Measurements from ENCODE around the gene MEF2D.

The MEF2D gene

DNA sequence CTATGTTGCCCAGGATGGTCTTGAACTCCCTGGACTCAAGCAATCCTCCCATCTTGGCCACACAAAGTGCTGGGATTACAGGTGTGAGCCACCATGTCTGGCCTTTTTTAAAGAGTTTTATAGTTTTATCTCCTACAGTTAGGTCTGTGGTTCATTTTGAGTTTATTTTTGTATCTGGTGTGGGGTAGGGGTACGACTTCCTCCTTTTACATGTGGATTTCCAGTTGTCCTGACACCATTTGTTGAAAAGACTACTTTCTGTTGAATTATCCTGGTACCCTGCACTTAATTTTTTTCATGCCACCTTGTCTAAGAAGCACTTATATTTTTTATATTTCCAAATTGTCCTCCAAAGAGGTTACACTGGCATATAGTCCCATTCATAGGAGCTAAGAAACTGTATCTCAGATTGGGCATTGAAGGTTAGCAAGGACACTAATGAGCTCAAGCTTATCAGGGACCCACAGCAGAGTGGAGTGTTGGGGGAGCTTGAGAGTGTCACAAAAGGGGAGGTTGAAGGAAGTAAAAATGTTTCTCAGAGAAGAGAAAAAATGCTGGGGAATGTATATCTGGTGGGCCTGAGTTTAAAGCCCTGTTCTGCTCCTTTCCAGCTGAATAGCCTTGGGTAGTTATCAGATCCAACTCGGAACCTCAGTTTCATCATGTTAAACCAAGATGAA, 23.4 kb upstream of the MEF2D start:
- no peak for DNase-seq

- DNase-seq = no peak
Measured at GRCh38 chr1:156522443-156522970, 21.9 kb upstream of the MEF2D start.

DNA sequence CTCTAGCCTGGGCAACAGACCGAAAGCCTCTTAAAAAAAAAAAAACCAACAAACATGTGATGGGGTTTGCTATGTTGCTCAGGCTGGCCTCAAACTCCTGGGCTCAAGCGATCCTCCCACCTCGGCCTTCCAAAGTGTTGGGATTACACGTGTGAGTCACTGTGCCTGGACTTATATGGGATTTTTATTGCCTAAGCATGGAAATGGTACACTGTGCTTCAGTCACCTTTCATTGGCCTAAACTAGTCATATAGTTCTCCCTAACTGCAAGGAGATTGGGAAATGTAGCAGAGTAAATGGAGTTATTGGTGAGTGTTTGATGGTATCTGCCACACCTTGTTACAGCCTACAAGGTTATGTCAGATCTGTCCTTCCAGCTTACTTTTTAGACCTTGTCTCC, 17.2 kb upstream of the MEF2D start:
- DNase-seq = no peak

DNA sequence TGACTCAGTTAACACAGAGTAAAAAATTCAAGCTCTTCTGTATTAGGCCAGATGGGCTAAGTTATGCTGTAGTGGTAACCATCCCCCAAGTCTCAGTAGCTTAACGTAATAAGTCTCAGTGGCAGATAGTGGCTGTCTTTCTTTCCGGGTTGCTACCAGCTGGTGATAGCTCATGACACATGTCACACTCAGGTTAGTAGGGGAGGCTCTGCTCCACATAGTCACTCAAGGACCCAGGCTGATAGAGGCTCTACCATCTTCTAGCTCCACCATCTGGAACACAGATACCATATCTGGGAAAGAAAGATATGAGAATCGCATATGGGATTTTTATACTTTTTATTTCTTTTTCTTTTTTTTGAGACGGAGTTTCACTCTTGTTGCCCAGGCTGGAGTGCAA, 16.2 kb upstream of the MEF2D start:
- DNase-seq = no peak

DNA sequence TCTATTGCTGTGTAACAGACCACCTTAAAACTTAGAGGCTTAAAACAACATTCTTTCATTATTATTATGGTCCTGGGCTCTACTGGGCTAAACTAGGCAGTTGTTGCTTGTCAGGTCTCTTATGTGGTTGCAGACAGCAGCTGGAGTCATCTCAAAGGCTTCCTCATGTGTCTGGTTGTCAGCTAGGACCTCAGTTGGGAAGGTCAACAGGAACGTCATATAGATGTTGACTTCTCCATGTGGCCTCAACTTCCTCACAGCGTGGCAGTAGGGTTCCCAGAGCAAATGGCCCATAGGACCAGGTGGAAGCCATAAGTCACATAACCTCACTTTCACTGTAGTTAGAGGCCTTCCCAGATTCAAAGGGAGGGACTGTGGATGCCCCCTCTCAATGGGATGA, 15.4 kb upstream of the MEF2D start:
- DNase-seq = no peak

DNA sequence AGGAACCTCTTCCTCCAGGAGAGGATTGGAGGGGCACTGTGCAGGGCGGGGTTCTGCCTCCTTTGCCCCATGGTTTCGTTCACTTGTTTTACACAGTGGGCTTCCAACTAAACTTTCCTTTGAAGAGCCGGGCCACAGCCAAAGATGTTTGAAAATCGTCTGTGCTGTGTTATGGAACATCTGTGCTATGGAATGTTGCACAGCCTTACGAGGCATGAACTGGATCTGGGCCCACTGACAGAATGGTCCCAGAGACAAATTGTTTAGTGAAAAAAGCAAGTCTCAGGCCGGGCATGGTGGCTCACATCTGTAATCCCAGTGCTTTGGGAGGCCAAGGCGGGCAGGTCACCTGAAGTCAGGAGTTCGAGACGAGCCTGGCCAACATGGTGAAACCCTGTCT, 12.6 kb upstream of the MEF2D start:
- no peak for DNase-seq

- DNase-seq = no peak
Measured at GRCh38 chr1:156511644-156512043, 11.1 kb upstream of the MEF2D start.

GRCh38 chr1:156510709-156511108, 10.1 kb upstream of the MEF2D start:
- no peak for DNase-seq

DNA sequence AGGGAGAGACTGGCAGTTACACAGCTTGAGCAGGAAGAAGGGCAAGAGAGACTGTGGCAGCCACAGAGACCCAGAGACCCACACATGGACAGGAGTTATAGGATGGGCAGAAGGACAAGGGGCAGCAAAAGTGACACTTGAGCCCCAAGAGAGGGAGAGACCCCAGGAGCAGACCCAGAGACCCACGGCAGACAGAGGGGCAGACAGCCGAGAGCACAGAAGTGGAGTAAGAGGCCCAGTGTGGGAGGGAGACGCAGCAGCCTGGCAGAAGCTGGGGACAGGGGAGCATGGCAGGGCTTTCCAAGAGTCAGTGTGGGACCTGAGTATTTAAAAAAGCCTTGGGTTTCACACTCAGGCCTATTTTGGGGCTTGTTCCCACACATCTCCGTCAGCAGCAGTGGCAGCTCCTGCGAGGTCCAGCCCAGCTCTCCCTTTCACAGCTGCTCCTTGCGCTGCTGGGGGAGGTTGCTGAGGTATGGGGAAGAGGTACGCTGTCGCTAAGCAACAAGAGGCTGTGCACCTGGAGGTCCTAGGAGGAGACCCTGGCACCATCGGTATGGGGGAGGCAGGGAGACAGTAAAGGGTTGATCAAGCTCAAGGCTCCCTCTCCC, 9.0 kb upstream of the MEF2D start:
- DNase-seq = no peak

DNA sequence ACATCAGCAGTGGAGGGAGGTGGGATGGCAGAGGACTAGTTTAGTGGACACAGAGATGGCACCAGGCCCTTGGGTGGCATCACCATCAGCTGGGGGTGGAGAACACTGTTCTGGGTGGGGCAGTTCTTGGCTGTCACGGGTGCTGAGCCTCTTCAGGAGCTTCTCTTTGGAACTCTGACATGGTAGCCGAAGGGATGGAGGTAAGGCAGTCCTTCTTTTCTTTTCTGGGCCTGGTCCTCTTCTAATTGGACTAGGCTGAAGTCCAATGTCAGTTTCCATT, 8.3 kb upstream of the MEF2D start:
- DNase-seq = no peak

- DNase-seq = no peak
Measured at GRCh38 chr1:156508205-156508954, 7.8 kb upstream of the MEF2D start.

DNA sequence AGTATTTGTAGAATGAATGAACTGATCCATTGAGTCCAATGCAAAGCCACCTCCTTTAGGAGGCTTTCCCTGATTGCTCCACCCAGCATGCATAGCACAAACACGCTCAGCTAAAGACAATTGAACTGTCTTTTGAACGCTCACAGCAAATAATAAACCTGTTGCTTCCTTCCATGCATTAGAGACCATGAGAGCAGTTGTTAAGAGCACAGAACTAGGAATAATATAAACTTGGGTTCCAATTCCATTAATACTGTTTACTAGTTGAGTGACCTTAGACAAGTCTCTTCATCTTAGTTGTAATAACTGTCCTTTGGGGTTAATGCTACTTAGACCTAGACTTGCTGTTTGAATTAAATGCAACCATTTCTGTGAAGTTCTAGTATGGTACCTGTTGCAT, 5.9 kb upstream of the MEF2D start:
- no peak for DNase-seq

GRCh38 chr1:156505679-156506298, 5.2 kb upstream of the MEF2D start:
- no peak for DNase-seq

- peak; percentile 97 for DNase-seq
Measured at GRCh38 chr1:156504821-156505678, 4.5 kb upstream of the MEF2D start.

- peak; percentile 86 for DNase-seq
Measured at GRCh38 chr1:156504438-156504813, 3.9 kb upstream of the MEF2D start.

- DNase-seq = no peak
Measured at GRCh38 chr1:156503698-156504437, 3.3 kb upstream of the MEF2D start.

DNA sequence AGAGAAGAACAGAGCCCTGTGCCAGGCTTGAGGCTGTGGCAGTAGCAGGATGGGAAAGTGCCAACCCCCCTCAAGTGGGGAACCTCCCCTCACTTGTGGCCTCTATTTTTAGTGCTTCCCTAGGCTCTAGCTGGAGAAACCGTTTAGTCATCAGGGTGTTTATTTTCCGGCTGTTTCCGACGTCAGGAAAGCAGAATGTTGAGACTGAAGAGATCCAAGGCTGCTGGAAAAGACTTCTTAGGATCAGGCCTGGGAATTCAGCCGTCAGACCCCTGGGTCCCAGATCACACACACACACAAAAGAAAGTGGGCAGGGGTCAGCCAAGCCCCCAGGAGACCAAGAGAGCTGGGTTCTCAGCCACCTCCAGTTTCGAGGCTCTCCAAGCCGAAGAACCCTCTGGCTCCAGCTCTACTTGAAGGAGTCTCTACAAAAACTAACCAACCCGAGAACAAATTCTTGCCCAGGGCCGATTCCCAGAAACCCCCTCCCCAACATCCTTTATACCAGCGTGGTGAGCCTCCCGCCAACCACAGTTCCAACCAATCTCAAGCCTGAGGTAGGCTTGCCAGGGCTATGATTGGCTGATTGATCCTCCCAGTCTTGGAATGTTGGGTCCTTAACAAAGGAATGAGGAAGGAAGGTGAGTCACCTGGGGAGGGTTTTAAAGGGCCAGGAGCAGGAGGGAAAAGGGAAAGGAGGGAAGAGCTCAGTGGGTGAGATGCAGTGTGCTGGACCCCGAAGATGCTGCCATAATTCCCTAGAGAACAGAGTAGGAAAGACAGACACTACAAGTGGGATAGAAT, 2.5 kb upstream of the MEF2D start:
- DNase-seq = peak; percentile 76

DNA sequence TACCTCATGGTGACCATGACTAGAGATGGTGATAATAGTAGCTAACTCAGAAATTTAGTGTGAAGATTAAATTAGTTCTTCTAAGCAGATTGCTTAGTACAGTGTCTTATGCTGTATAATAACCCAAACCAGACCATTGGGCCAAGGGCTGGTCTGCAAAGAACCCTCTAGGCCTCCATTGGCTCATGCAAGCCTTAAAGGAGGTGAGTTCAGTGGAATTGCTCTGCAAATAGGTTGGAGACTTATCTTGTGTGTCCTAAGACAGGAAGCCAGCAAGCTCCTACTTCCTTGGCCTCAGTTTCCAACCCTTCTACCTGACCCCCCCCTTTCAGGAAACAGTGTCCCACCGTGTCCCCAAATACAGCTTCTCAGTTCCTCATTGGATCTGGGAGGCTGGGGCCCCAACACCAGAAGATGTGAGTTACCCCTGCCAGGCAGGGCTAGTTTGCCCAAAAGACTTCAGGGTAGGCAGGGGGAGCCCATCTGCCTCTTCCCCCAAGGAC, 1.9 kb upstream of the MEF2D start:
- no peak for DNase-seq

GRCh38 chr1:156500793-156501506, 375 bp upstream of the MEF2D start:
- DNase-seq = peak; percentile 92

- no peak for DNase-seq
Measured at GRCh38 chr1:156499842-156500542, 583 bp downstream of the MEF2D start.

All from NCI-H510A treated with DMSO at 0.1 percent for 48 hours (cell line).